Transverse colon (tissue), 3 donors: ENCODE data around the gene ZNF74.

Experiments
- CTCF ChIP-seq, 5 experiments: fragments of 200-600 bp in 3 of 5; fragments of 450-650 bp in 2 of 5; sonication (generic) in 3 of 5; IDR thresholded peaks; 1 replicate in 2 of 5; 2 replicates in 3 of 5; pipeline ENCODE4 v1.5.1; 2016 to 2017; ENCODE audit warnings: antibody characterized with exemption in 5 of 5, inconsistent platforms in 3 of 5, mild to moderate bottlenecking in 2 of 5, moderate library complexity in 1 of 5
- EP300 ChIP-seq: sonication (generic); formaldehyde crosslinking; IDR thresholded peaks from one replicate; pipeline ENCODE4 v1.6.1; 2017; ENCODE audit warnings: antibody characterized with exemption, low read depth
- POLR2A ChIP-seq: fragments of 450-650 bp; IDR thresholded peaks from one replicate; pipeline ENCODE4 v1.6.1; 2016; ENCODE audit warnings: antibody characterized with exemption, mild to moderate bottlenecking, moderate library complexity

GRCh38 chr22:20388200-20388599 is 5.8 kb upstream of the ZNF74 start:
- TF ChIP-seq CTCF (IDR thresholded peaks at IDR 0.05), result no peak
- TF ChIP-seq POLR2A, result no peak
- TF ChIP-seq EP300, result no peak
